Epithelial cell of esophagus (primary cell): Measurements from ENCODE around the gene PTGDS.

Source experiments
- DNase-seq: peaks from one replicate; pipeline ENCODE4 v3.0.0; 2010; ENCODE audit warnings: low read depth
- H3K4me3 ChIP-seq: 2 replicates; pipeline ENCODE4 v1.5.1; 2011; ENCODE audit warnings: mild to moderate bottlenecking, low read length, control low read depth
- TF ChIP-seq, protein P1 (sequence below): IDR thresholded peaks from 2 replicates; pipeline ENCODE4 v1.5.1; 2011; ENCODE audit warnings: low read depth, mild to moderate bottlenecking, low read length, control low read depth, inconsistent platforms; ENCODE audit not compliant: insufficient read depth; ENCODE audit errors: missing control alignments

The PTGDS gene

DNA sequence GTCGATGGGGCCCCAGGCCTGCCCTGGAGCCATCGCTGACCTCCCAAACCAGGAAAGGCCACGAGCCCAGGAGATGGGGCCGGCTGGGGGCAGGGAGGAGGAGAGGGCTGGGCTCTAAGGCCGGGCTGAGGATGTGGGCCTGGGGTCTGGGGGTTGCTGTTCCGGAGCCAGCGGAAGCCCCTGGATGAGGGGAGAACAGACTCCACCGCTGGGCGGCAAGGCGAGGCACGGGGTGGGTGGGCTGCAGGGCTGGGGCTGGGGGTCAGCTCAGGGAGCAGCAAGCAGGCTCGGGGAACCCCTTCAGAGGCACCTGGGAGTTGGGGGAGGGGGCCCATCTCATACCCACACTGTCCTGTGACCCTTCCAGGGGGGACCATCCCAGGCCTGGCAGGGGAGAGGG, 13.6 kb upstream of the PTGDS start:
- no peak for DNase-seq
- H3K4me3 ChIP-seq: no peak overlapping the region
- TF ChIP-seq, protein P1, sequence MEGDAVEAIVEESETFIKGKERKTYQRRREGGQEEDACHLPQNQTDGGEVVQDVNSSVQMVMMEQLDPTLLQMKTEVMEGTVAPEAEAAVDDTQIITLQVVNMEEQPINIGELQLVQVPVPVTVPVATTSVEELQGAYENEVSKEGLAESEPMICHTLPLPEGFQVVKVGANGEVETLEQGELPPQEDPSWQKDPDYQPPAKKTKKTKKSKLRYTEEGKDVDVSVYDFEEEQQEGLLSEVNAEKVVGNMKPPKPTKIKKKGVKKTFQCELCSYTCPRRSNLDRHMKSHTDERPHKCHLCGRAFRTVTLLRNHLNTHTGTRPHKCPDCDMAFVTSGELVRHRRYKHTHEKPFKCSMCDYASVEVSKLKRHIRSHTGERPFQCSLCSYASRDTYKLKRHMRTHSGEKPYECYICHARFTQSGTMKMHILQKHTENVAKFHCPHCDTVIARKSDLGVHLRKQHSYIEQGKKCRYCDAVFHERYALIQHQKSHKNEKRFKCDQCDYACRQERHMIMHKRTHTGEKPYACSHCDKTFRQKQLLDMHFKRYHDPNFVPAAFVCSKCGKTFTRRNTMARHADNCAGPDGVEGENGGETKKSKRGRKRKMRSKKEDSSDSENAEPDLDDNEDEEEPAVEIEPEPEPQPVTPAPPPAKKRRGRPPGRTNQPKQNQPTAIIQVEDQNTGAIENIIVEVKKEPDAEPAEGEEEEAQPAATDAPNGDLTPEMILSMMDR: no peak

DNA sequence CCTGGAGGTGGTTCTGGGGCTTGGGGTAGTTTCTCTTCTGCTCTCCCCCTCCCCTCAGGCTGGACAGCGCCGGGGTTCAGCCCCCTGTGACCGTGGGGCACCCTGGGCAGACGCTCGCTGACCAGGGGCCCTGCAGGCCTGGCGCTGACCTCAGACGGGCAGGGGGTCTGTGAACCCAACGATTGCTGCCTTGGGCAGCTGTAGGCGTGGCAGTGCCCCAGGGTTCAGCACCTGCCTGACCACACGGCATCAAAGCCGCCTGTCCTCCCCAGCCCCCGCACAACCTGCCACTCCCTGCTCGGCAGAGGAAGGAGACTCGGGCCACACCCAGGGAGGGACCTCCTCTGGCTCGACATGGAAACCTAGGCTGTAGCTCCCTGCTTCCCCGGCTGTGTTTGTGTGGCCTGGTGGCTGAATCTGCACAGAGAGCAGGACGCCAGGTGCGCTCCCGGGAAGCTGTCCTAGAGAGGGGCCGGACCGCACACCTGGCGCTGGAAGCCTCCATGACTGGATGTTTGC, 13.1 kb upstream of the PTGDS start:
- no peak overlapping the region for H3K4me3 ChIP-seq
- TF ChIP-seq, protein P1: no peak
- DNase-seq: peak; percentile 30

DNA sequence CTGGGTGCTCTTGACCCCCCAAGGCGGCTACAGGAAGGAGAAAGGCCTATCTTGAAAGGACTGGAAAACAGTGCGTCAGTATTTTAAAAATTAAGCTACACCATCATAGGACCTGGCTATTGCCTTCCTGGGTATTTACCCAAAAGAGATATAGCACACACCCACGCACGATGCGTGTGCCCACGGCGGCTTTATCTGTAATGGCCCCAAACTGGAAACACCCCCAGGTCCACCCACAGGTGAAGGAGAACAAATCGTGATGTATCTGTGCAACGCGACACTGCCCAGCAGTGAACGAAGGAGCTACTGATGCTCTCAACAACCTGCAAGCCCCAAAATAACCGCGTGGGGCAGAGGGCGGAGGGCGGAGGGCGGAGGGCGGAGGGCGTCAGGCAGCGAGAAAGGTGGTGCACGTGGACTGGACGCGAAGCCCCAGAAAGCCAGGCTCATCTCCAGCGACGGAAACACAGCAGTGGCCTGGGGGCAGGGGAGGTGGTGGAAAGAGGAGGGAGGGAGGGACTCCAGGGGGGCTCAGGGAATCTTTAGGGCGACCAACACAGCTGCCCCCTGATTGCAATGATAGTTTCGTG, 12.4 kb upstream of the PTGDS start:
- no peak overlapping the region for H3K4me3 ChIP-seq
- DNase-seq: no peak
- TF ChIP-seq, protein P1: no peak

DNA sequence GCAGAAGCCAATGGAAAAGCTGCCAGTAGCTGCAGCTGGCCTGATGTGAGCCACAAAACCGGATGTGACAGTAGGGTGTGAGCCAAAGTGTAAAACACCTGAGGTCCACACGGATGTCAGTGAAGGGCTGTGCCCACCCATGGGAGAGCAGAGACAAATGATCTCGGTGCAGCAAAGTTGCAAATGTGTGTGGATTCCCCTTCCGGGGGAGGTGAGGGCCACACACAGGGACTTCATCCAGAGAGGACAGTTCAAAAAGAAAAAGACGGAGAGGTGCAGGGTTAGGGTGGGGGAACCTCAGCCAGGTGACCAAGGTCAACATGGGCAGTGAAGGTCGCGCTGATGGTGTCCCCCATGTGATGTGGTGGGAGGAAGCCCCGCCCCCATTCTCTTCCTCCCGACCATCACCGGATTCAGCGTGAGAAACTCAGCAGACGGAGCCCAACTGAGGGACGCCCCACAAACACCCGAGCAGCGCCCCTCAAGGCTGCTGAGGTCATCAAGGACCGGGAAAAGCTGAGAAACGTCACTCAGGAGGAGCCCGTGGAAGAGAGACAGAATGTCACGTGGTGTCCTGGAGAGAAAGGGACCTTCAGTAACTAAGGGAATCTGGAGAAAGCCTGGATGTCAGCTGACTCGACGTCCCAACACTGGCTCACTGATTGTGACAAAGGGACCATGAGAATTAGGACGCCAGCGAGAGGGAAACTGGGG, 11.4 kb upstream of the PTGDS start:
- no peak for DNase-seq
- TF ChIP-seq, protein P1: no peak
- H3K4me3 ChIP-seq: no peak overlapping the region

DNA sequence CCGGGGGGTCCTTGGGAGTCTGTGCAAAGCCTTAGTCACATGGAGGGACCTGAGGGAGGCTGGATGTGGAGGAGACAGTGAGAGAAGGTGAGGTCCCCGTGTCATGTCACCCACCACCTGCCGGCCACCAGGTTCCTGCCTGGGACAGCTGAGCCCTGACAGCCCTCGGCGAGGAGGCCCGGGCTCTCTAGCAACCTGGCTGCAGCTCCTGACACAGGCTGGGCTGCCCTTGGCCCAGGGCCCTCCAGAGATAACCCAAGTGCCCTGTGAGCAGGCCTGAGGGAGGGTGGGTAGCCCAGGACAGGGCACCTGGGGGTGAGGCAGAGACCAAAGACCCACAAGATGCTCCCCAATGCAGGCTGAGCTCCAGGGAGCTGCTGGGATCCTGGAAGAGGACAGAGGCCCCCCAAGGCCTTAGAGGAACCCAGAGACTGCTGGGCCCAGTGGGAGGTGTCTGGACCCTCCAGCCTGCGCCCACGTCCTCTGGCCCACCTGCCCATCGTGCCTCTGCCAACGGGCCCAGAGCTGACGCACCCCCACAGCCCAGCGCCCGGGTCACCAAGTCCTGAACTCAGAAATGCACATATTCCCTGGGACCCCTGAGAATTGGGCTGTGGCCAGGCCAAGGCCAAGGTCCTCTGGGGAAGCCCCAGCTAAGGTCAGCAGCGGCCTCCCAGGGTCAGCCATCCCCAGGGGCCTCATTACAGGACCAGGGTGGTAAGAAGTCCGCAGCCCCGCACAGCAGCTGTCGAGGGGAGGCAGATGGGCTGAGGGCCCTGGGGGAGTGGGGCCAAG, 8.8 kb upstream of the PTGDS start:
- TF ChIP-seq, protein P1: no peak
- no peak overlapping the region for H3K4me3 ChIP-seq

DNA sequence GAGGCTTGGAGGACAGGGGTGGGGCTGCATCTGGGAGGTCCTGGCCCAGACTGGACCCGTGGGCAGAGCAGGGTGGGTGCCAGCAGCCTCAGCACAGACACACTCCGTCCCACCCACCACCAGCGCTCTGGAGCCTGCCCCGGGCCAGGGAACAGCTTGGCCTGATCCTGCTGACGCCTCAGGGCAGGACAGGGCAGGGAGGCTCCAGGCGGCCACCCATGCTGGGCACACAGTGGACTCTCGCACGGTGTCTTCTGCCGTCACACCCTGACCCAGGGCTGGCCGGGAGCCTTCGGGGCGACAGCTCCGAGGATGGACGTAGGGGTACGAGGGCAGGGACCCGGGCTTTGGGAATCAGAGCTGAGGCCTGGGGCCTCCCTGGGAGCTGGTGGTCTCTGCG, 8.2 kb upstream of the PTGDS start:
- TF ChIP-seq, protein P1: no peak
- H3K4me3 ChIP-seq: no peak overlapping the region
- DNase-seq: no peak

More for the DNA sequence above, 8.8 kb upstream of the PTGDS start:
- no peak for DNase-seq
